ENCODE data around the gene COX6A1. TPM values are rescaled to one million over a fixed set of nuclear protein-coding genes. Genes with fewer than 3 reads are reported as not detected.

COX6A1 gene
- total and polyA plus RNA-seq, 2 donors (not counting 3 experiments of a cell fraction or from before 2014, with no cell fraction given) = 299 to 1,327 TPM

DNA sequence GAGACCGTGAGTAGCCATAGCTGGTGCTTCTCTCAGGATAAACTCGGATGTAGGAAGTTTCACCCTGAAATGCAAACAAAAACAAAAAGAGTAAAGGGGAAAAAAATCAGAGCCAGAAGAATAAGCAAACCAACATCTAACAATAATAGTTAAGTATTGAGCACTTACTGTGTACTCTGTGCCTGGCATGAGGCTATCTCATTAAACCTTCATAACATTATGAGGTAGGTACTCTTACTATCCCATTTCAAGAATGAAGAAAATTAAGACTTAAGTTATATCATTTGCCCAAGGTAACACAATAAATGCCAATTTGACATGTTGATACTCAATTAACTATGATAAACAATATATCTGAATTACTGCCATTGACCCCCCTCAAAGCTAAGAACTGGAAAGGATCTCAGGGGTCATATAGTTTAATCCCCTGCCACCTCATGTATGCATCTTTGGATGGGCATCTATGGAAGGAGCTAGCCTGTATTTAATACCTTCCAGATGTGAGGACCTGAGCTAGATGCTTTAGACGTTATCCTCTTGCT is 24.3 kb downstream of the COX6A1 start:
- no peaks in the 10 kb centered on the region for H3K9me3 ChIP-seq (replicated peaks; ENCODE audit: control insufficient read depth, insufficient read depth, low read length)
- dilution Hi-C loops (cut with MboI; ENCODE audit: extremely low pct_ligation_motif_present, low sequenced_read_pairs) (no loop called here), intact Hi-C loops (cut with micrococcal nuclease) (no loop called here)
- no peak overlapping the region for H3K4me3 ChIP-seq (replicated peaks in 1 of 3; ENCODE audit: insufficient read depth in 1 of 3, low read depth in 1 of 3, low read length in 3 of 3)
- H4K20me1 ChIP-seq (replicated peaks; ENCODE audit: control insufficient read depth, extremely low read depth, insufficient read depth, low read length) = no peaks in the 10 kb centered on the region
- H2AFZ ChIP-seq (ENCODE audit: low read depth, low read length) = no peak overlapping the region
- FAIRE-seq (no peak), DNase-seq (ENCODE audit: low read depth, low spot score) (no peak)
- H3K4me2 ChIP-seq (ENCODE audit: insufficient read depth, low read length) = no peak overlapping the region
- no peak for TF ChIP-seq EZH2 (IDR thresholded peaks at IDR 0.05; ENCODE audit: borderline replicate concordance, low read depth, low read length, severe bottlenecking)
- no peak for TF ChIP-seq POLR2A (IDR thresholded peaks at IDR 0.05; ENCODE audit: low read depth, low read length)
- TF ChIP-seq MYC (IDR thresholded peaks at IDR 0.05; ENCODE audit: low read depth, low read length) = no peak
- no peak for TF ChIP-seq JUN (IDR thresholded peaks at IDR 0.05; ENCODE audit: borderline replicate concordance, insufficient read depth, insufficient read length, low read depth)
- TF ChIP-seq, protein P1, sequence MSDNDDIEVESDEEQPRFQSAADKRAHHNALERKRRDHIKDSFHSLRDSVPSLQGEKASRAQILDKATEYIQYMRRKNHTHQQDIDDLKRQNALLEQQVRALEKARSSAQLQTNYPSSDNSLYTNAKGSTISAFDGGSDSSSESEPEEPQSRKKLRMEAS (IDR thresholded peaks at IDR 0.05; ENCODE audit: insufficient read depth, insufficient read length) = no peak
- TF ChIP-seq FOS (IDR thresholded peaks at IDR 0.05; ENCODE audit: borderline replicate concordance, insufficient read depth, low read length) = no peak
- no peak for TF ChIP-seq CTCF (IDR thresholded peaks at IDR 0.05; ENCODE audit: extremely low read depth in 1 of 2, insufficient read depth in 1 of 2, low read depth in 1 of 2, low read length in 2 of 2)
- TF ChIP-seq GATA2 (IDR thresholded peaks at IDR 0.05; ENCODE audit: insufficient read depth, insufficient read length, low read depth, low read length) = no peak
- TF ChIP-seq POLR2AphosphoS5 (IDR thresholded peaks at IDR 0.05; ENCODE audit: insufficient read depth, low read depth, low read length) = no peak
- no peaks in the 10 kb centered on the region for H3K27me3 ChIP-seq (ENCODE audit: control insufficient read depth in 2 of 2, insufficient read depth in 2 of 2, low read length in 2 of 2)
- no peaks in the 10 kb centered on the region for H3K9me1 ChIP-seq (replicated peaks; ENCODE audit: control insufficient read depth, extremely low read depth, insufficient read depth, low read length)
- CTCF ChIA-PET = interaction anchor here (1.3 kb wide), 1 partner anchor 18 kb away, joined by 3 read pairs; no protein-coding TSS in a partner anchor
- POLR2A ChIA-PET = no interaction called here
- peaks cover 35% of the 10 kb centered on the region for H3K79me2 ChIP-seq (ENCODE audit: control insufficient read depth, insufficient read depth, low read length)
- no peak overlapping the region for H3K9ac ChIP-seq (replicated peaks; ENCODE audit: extremely low read depth, insufficient read depth, low read length)
- H3K27ac ChIP-seq (ENCODE audit: insufficient read depth, low read depth, low read length) = no peak overlapping the region
- peaks cover 38 to 48% of the 10 kb centered on the region in 2 experiments for H3K36me3 ChIP-seq (ENCODE audit: control insufficient read depth in 2 of 2, extremely low read depth in 1 of 2, insufficient read depth in 2 of 2, low read length in 2 of 2)
- no peaks in the 10 kb centered on the region for H3K4me1 ChIP-seq (ENCODE audit: control insufficient read depth, extremely low read depth, insufficient read depth, low read length)
- no TSS peak for BruUV-seq (replicated peaks)
